HUES6 (cell line): ENCODE data around the gene BHLHE40.
A peak's percentile ranks its signal among the peaks of the same experiment; 100 is the strongest.

Experiments
- H3K27ac ChIP-seq: 2 replicates; pipeline ENCODE4 v1.7.0; 2013; ENCODE audit warnings: low read depth, mild to moderate bottlenecking, low read length, inconsistent platforms
- H3K27me3 ChIP-seq: 2 replicates; pipeline ENCODE4 v1.6.1; 2013; ENCODE audit warnings: low read length; ENCODE audit not compliant: control insufficient read depth, insufficient read depth
- H3K36me3 ChIP-seq: 2 replicates; pipeline ENCODE4 v1.6.1; 2013; ENCODE audit warnings: low read length; ENCODE audit not compliant: control insufficient read depth, insufficient read depth
- H3K4me1 ChIP-seq: 2 replicates; pipeline ENCODE4 v1.6.1; 2013; ENCODE audit warnings: low read length; ENCODE audit not compliant: control insufficient read depth, insufficient read depth
- H3K4me3 ChIP-seq: 2 replicates; pipeline ENCODE4 v1.5.1; 2013; ENCODE audit warnings: low read depth, low read length
- H3K9ac ChIP-seq: one replicate; pipeline ENCODE4 v1.6.1; 2013; ENCODE audit warnings: mild to moderate bottlenecking, low read length
- H3K9me3 ChIP-seq: 2 replicates; pipeline ENCODE4 v1.6.1; 2013; ENCODE audit warnings: low read depth, low read length; ENCODE audit not compliant: control insufficient read depth, insufficient read depth

BHLHE40 gene

GRCh38 chr3:5014391-5014790 lies 35.2 kb downstream of the BHLHE40 start:
- Histone ChIP-seq H3K4me3 (no peak overlapping the region), H3K9ac (peak overlapping the region; percentile 68), H3K4me1 (peaks cover 55% of the 10 kb centered on the region), H3K36me3 (no peaks in the 10 kb centered on the region), H3K27me3 (no peaks in the 10 kb centered on the region), H3K9me3 (no peaks in the 10 kb centered on the region), H3K27ac (peak overlapping the region; percentile 70; the same call in 1 of the 2 replicates)

GRCh38 chr3:5015056-5015455 lies 35.8 kb downstream of the BHLHE40 start:
- H3K27me3 ChIP-seq, result no peaks in the 10 kb centered on the region
- no peak overlapping the region for H3K9ac ChIP-seq
- H3K9me3 ChIP-seq, result no peaks in the 10 kb centered on the region
- no peak overlapping the region for H3K27ac ChIP-seq
- H3K36me3 ChIP-seq, result no peaks in the 10 kb centered on the region
- H3K4me3 ChIP-seq, result no peak overlapping the region
- peaks cover 57% of the 10 kb centered on the region for H3K4me1 ChIP-seq

- Histone ChIP-seq H3K36me3 (no peaks in the 10 kb centered on the region), H3K27ac (no peak overlapping the region), H3K27me3 (no peaks in the 10 kb centered on the region), H3K9me3 (no peaks in the 10 kb centered on the region), H3K9ac (no peak overlapping the region), H3K4me1 (peaks cover 58% of the 10 kb centered on the region), H3K4me3 (no peak overlapping the region)
Observed at GRCh38 chr3:5016211-5017161, 37.2 kb downstream of the BHLHE40 start.

GRCh38 chr3:5017925-5018531 lies 38.8 kb downstream of the BHLHE40 start:
- peak overlapping the region; percentile 47 for H3K9ac ChIP-seq
- peaks cover 60% of the 10 kb centered on the region for H3K4me1 ChIP-seq
- no peaks in the 10 kb centered on the region for H3K9me3 ChIP-seq
- H3K4me3 ChIP-seq, result no peak overlapping the region
- no peaks in the 10 kb centered on the region for H3K27me3 ChIP-seq
- H3K27ac ChIP-seq, result no peak overlapping the region; the same call in 1 of the 2 replicates
- H3K36me3 ChIP-seq, result no peaks in the 10 kb centered on the region

- Histone ChIP-seq H3K27me3 (no peaks in the 10 kb centered on the region), H3K27ac (no peak overlapping the region), H3K36me3 (no peaks in the 10 kb centered on the region), H3K4me3 (no peak overlapping the region), H3K9me3 (no peaks in the 10 kb centered on the region), H3K9ac (no peak overlapping the region), H3K4me1 (peaks cover 55% of the 10 kb centered on the region)
Observed at GRCh38 chr3:5019411-5020241, 40.4 kb downstream of the BHLHE40 start.

- H3K4me1 ChIP-seq, result peaks cover 55% of the 10 kb centered on the region; the same call in 1 of the 2 replicates
- no peak overlapping the region for H3K27ac ChIP-seq
- no peak overlapping the region for H3K9ac ChIP-seq
- no peak overlapping the region for H3K4me3 ChIP-seq
- no peaks in the 10 kb centered on the region for H3K27me3 ChIP-seq
- H3K36me3 ChIP-seq, result no peaks in the 10 kb centered on the region
- no peaks in the 10 kb centered on the region for H3K9me3 ChIP-seq
Observed at GRCh38 chr3:5020242-5020722, 41.0 kb downstream of the BHLHE40 start.

- H3K4me3 ChIP-seq, result no peak overlapping the region
- no peaks in the 10 kb centered on the region for H3K27me3 ChIP-seq
- H3K4me1 ChIP-seq, result peaks cover 59% of the 10 kb centered on the region
- H3K36me3 ChIP-seq, result no peaks in the 10 kb centered on the region
- no peaks in the 10 kb centered on the region for H3K9me3 ChIP-seq
- H3K9ac ChIP-seq, result peak overlapping the region; percentile 53
- H3K27ac ChIP-seq, result peak overlapping the region; percentile 78; the same call in 1 of the 2 replicates
Observed at GRCh38 chr3:5021116-5022092, 42.2 kb downstream of the BHLHE40 start.

GRCh38 chr3:5022187-5022965 lies 43.1 kb downstream of the BHLHE40 start:
- 0 out of 2 replicates have a peak, but pooled peaks cover 2% of the 10 kb centered on the region for H3K9me3 ChIP-seq
- H3K4me1 ChIP-seq, result peaks cover 52% of the 10 kb centered on the region
- H3K9ac ChIP-seq, result peak overlapping the region; percentile 67
- H3K27me3 ChIP-seq, result no peaks in the 10 kb centered on the region
- H3K4me3 ChIP-seq, result no peak overlapping the region
- no peaks in the 10 kb centered on the region for H3K36me3 ChIP-seq
- peak overlapping the region; percentile 78; the same call in 1 of the 2 replicates for H3K27ac ChIP-seq

- no peaks in the 10 kb centered on the region for H3K36me3 ChIP-seq
- H3K27ac ChIP-seq, result peak overlapping the region; percentile 83; the same call in 1 of the 2 replicates
- peak overlapping the region; percentile 68 for H3K9ac ChIP-seq
- H3K4me3 ChIP-seq, result no peak overlapping the region; the same call in 1 of the 2 replicates
- H3K27me3 ChIP-seq, result no peaks in the 10 kb centered on the region
- H3K4me1 ChIP-seq, result peaks cover 47% of the 10 kb centered on the region
- H3K9me3 ChIP-seq, result 0 out of 2 replicates have a peak, but pooled peaks cover 2% of the 10 kb centered on the region
Observed at GRCh38 chr3:5022966-5023776, 43.9 kb downstream of the BHLHE40 start.
